Esophagus muscularis mucosa (tissue), 4 donors: ENCODE results near the gene TSNAX. TPM values are rescaled to one million over a fixed set of nuclear protein-coding genes. Genes with fewer than 3 reads are reported as not detected.

ENCODE experiments used
- DNase-seq: peaks from one replicate; pipeline ENCODE4 v3.0.0-alpha.2; 2017; ENCODE audit errors: extremely low spot score
- H3K27ac ChIP-seq, 4 donors: fragments of 200-600 bp; sonication (generic); replicated peaks in 1 of 4; 1 replicate in 3 of 4; 2 replicates in 1 of 4; pipeline ENCODE4 v1.5.1; 2016 to 2019; ENCODE audit warnings: mild to moderate bottlenecking in 1 of 4
- H3K27me3 ChIP-seq, 4 donors: fragments of 200-600 bp; sonication (generic); one replicate each; pipeline versions ENCODE4 v1.5.1 to v1.6.0; 2016 to 2019
- H3K36me3 ChIP-seq, 4 donors: fragments of 200-600 bp; sonication (generic); one replicate each; pipeline ENCODE4 v1.5.1; 2016 to 2019
- H3K4me1 ChIP-seq, 4 donors: fragments of 200-600 bp; sonication (generic); one replicate each; pipeline ENCODE4 v1.5.1; 2016 to 2019
- H3K4me3 ChIP-seq, 4 donors: fragments of 200-600 bp; sonication (generic); 1 replicate in 2 of 4; 2 replicates in 2 of 4; pipeline ENCODE4 v1.5.1; 2016 to 2019; ENCODE audit warnings: mild to moderate bottlenecking in 4 of 4, moderate library complexity in 1 of 4
- H3K9me3 ChIP-seq, 4 donors: fragments of 200-600 bp; sonication (generic); 1 replicate in 3 of 4; 2 replicates in 1 of 4; pipeline ENCODE4 v1.5.1; 2016 to 2019
- EP300 ChIP-seq: sonication (generic); formaldehyde crosslinking; IDR thresholded peaks from one replicate; pipeline ENCODE4 v1.6.1; 2017; ENCODE audit warnings: antibody characterized with exemption
- POLR2A ChIP-seq: fragments of 450-650 bp; IDR thresholded peaks from one replicate; pipeline ENCODE4 v1.6.1; 2017; ENCODE audit warnings: antibody characterized with exemption, moderate library complexity, mild to moderate bottlenecking, low read depth
- POLR2AphosphoS5 ChIP-seq, 2 donors: sonication (generic); formaldehyde crosslinking; IDR thresholded peaks; one replicate each; pipeline ENCODE4 v1.6.1; 2017; ENCODE audit warnings: antibody characterized with exemption in 2 of 2
- WGBS: methylation state at CpG from one replicate; pipeline ENCODE4 v1.1.5; 2018; 5-methylcytosine and 5-hydroxymethylcytosine counted together
- intact Hi-C: fragments of 100-400 bp; cut with DNase I; formaldehyde crosslinking; loops from one replicate; pipeline ENCODE4 v1.15.1; 2023
- total RNA-seq, 4 donors: library from RNA; depleted of rRNA; stranded (reverse); fragments of >200 nt; gene quantifications; one replicate each; pipeline versions ENCODE4 v1.1.0 to v1.2.1, GENCODE V29; 2016
- TF ChIP-seq, protein P1 (sequence below), 3 experiments: fragments of 200-600 bp in 2 of 3; fragments of 450-650 bp in 1 of 3; sonication (generic) in 2 of 3; IDR thresholded peaks; one replicate each; pipeline ENCODE4 v1.5.1; 2017 to 2019; ENCODE audit warnings: antibody characterized with exemption in 3 of 3, mild to moderate bottlenecking in 2 of 3, moderate library complexity in 1 of 3

Gene TSNAX
- total RNA-seq, 4 donors from 2014 or later, result 20.4 to 29.6 (median 24.7) TPM

DNA sequence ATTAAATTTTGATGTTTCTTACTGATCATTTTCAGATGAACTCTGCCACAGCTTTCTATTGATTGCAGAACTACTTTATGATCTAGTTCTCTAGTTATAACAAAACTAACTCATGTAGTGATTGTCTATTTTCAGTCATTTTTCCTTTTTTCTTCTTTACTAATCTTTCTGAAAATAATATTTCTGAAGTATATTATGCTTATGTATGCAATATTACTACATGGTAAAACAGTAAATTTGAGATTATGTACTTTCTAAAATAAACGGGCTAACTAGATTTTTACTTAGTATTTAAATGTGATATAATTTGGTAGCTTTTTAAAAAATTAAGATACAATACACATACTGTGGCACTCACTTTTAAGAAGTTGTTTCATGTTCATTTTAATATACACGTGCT is 7.6 kb downstream of the TSNAX start:
- 92% methylated on average over 2 of the region's 2 CpGs for WGBS
- Histone ChIP-seq H3K4me1 (peaks cover 18 to 45% (median 38%) of the 10 kb centered on the region in 4 donors), H3K9me3 (no peaks in the 10 kb centered on the region), H3K27me3 (no peaks in the 10 kb centered on the region), H3K4me3 (no peak overlapping the region), H3K27ac (no peak overlapping the region), H3K36me3 (peaks cover 0 to 43% (median 19%) of the 10 kb centered on the region in 4 donors)
- no peak for DNase-seq
- intact Hi-C loops, result no loop called here
- TF ChIP-seq EP300 (no peak), POLR2AphosphoS5 (IDR thresholded peaks at IDR 0.05) (no peak), POLR2A (no peak)
- TF ChIP-seq, protein P1, sequence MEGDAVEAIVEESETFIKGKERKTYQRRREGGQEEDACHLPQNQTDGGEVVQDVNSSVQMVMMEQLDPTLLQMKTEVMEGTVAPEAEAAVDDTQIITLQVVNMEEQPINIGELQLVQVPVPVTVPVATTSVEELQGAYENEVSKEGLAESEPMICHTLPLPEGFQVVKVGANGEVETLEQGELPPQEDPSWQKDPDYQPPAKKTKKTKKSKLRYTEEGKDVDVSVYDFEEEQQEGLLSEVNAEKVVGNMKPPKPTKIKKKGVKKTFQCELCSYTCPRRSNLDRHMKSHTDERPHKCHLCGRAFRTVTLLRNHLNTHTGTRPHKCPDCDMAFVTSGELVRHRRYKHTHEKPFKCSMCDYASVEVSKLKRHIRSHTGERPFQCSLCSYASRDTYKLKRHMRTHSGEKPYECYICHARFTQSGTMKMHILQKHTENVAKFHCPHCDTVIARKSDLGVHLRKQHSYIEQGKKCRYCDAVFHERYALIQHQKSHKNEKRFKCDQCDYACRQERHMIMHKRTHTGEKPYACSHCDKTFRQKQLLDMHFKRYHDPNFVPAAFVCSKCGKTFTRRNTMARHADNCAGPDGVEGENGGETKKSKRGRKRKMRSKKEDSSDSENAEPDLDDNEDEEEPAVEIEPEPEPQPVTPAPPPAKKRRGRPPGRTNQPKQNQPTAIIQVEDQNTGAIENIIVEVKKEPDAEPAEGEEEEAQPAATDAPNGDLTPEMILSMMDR (IDR thresholded peaks at IDR 0.05), result no peak

DNA sequence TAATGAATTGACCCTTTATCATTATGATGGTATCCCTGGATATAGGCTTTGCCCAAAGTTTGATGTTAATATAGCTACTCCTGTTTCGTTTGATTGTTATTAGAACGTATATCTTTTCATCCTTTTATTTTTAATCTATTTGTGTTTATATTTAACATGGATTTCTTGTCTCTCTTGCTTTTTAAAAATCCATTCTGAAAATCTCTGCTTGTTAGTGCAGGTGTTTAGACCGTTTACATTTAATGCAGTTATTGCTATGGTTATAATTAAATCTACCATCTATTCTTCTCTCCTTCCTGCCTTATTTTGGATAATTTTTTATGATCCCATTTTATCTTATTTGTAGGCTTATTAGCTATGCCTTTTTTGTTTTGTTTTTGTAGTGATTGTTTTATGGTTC is 12.4 kb downstream of the TSNAX start:
- peaks cover 9 to 63% (median 33%) of the 10 kb centered on the region in 4 donors for H3K36me3 ChIP-seq
- WGBS, result 97% methylated on average over 3 of the region's 3 CpGs

DNA sequence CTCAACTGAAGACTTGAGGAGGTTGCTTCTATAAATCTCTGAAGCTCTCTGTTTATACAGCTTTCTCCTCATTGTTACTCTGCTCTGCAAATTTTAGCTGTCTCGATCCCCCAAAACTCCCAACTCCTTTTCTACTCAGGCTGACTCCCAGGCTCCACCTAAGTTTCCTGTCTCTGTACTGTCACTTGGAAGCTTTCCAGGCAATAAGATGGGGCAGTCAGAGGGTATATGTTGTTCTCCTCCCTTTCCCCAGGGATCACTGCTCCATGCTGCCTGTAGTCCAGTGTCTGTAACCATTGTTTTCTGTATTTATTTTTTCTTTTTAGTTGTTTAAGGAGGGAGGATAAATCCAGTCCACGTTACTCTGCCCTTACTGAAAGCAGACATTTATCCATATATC is 13.4 kb downstream of the TSNAX start:
- intact Hi-C loops, result no loop called here
- 75% methylated on average over 2 of the region's 2 CpGs for WGBS
- DNase-seq, result no peak

More for the DNA sequence above, 12.4 kb downstream of the TSNAX start:
- Histone ChIP-seq H3K4me1 (peaks cover 0 to 8% (median 7%) of the 10 kb centered on the region in 4 donors), H3K27me3 (no peaks in the 10 kb centered on the region), H3K4me3 (no peak overlapping the region), H3K27ac (no peak overlapping the region), H3K9me3 (no peaks in the 10 kb centered on the region)
- no peak for DNase-seq
- no peak for TF ChIP-seq POLR2A
- TF ChIP-seq, protein P1 (IDR thresholded peaks at IDR 0.05), result no peak
- TF ChIP-seq POLR2AphosphoS5 (IDR thresholded peaks at IDR 0.05), result no peak
- TF ChIP-seq EP300, result no peak
- intact Hi-C loops, result no loop called here

DNA sequence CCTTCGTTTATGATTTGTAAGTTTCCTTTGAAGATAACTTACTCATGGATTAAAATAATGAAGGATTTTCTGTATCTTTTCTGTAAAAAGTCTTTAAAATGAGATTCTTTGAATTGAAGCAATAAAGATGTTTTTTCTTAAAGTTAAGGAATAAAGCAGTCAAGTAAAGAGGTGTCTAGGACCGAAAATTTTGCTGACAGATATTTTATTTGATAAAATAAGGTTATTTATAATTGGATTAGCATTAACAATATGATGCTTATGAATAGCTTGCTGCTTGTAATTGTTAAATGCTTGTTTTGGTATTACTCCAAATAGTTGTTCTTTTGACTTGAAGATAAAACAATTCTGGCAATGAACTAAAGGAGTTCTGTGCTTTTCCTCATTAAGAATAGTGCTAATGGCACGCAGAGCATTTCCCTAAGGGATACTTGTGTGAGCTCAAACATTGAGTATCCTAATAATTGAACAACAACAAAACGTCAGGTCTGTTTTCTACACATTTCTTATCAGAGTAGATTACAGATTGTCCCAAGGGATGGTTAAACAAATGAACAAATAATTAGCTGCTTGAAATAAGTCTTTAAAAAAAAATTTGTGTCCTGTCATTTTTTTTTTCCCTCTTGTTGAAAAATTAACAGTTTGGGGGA is 16.6 kb downstream of the TSNAX start:
- Histone ChIP-seq H3K36me3 (peaks cover 9 to 56% (median 16%) of the 10 kb centered on the region in 4 donors), H3K9me3 (no peaks in the 10 kb centered on the region), H3K27ac (no peak overlapping the region), H3K27me3 (no peaks in the 10 kb centered on the region), H3K4me3 (no peak overlapping the region), H3K4me1 (peaks cover 6 to 18% (median 9%) of the 10 kb centered on the region in 4 donors)
- WGBS, result 77% methylated on average over 4 of the region's 4 CpGs
- intact Hi-C loops, result no loop called here
- no peak for DNase-seq
- TF ChIP-seq POLR2A, result no peak
- TF ChIP-seq EP300, result no peak
- no peak for TF ChIP-seq POLR2AphosphoS5 (IDR thresholded peaks at IDR 0.05)
- TF ChIP-seq, protein P1 (IDR thresholded peaks at IDR 0.05), result no peak

More for the DNA sequence above, 13.4 kb downstream of the TSNAX start:
- Histone ChIP-seq H3K9me3 (no peaks in the 10 kb centered on the region), H3K4me3 (no peak overlapping the region), H3K36me3 (peaks cover 9 to 58% (median 31%) of the 10 kb centered on the region in 4 donors), H3K4me1 (peaks cover 0 to 9% (median 5%) of the 10 kb centered on the region in 4 donors), H3K27ac (no peak overlapping the region), H3K27me3 (no peaks in the 10 kb centered on the region)
- TF ChIP-seq, protein P1 (IDR thresholded peaks at IDR 0.05), result no peak
- no peak for TF ChIP-seq POLR2AphosphoS5 (IDR thresholded peaks at IDR 0.05)

DNA sequence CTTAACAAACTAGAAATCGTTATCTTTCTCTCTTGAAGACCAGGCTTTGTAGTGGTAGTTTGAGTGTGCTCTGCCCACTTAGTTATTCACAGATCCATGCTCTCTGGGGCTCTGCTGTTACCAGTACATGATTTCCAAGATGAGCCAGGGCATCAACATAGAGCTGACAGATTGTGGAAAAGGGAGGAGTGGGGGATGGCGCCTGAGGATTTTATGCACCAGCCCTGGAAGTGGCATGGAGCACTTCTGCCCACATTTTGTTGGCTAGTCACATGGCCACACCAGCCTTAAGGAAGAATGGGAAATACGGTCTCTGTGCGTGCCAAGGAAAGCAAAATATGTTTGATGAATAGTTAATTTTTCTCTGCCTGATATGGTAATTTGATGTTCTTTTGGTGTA is 18.2 kb downstream of the TSNAX start:
- no peaks in the 10 kb centered on the region for H3K27me3 ChIP-seq
- no peaks in the 10 kb centered on the region for H3K9me3 ChIP-seq
- TF ChIP-seq POLR2A (no peak), POLR2AphosphoS5 (IDR thresholded peaks at IDR 0.05) (no peak), EP300 (no peak)
- TF ChIP-seq, protein P1 (IDR thresholded peaks at IDR 0.05), result no peak
- intact Hi-C loops, result no loop called here
- H3K4me1 ChIP-seq, result peaks cover 6 to 23% (median 13%) of the 10 kb centered on the region in 4 donors
- peaks cover 9 to 40% (median 16%) of the 10 kb centered on the region in 4 donors for H3K36me3 ChIP-seq
- no peak for DNase-seq
- H3K4me3 ChIP-seq, result no peak overlapping the region
- WGBS, result 84% methylated on average over 4 of the region's 4 CpGs
- no peak overlapping the region for H3K27ac ChIP-seq
